K562 (cell line): Measurements from ENCODE around the gene NOL4L.

Source experiments
- CTCF ChIP-seq, 3 experiments: IDR thresholded peaks in 2 of 3; conservative IDR thresholded peaks in 1 of 3; 2 replicates each; pipeline ENCODE4 v1.5.1; 2011 to 2012; ENCODE audit warnings: low read length in 3 of 3, mild to moderate bottlenecking in 3 of 3, control low read depth in 2 of 3, improper control_type of control experiment in 1 of 3, inconsistent platforms in 1 of 3, low read depth in 1 of 3, mixed read lengths in 1 of 3, moderate library complexity in 1 of 3; ENCODE audit not compliant: insufficient read depth in 2 of 3
- EZH2 ChIP-seq: IDR thresholded peaks from 2 replicates; pipeline ENCODE4 v1.6.1; 2012; ENCODE audit warnings: low read depth, mild to moderate bottlenecking, inconsistent platforms, low read length, borderline replicate concordance
- KLF1 ChIP-seq: fragments of 450-650 bp; IDR thresholded peaks from 2 replicates; pipeline ENCODE4 v1.6.1; 2016; ENCODE audit warnings: missing genetic modification characterization, missing compliant biosample characterization
- RAD21 ChIP-seq, 2 experiments: fragments of 250-450 bp in 1 of 2; fragments of 450-650 bp in 1 of 2; sonication (Bioruptor Pico) in 1 of 2; formaldehyde crosslinking in 1 of 2; IDR thresholded peaks in 1 of 2; conservative IDR thresholded peaks in 1 of 2; 2 replicates each; pipeline versions ENCODE4 v1.4.0 to v1.8.0; 2020 to 2022; ENCODE audit warnings: mild to moderate bottlenecking in 2 of 2, moderate library complexity in 1 of 2
- SREBF2 ChIP-seq: sonication (generic); formaldehyde crosslinking; IDR thresholded peaks from 2 replicates; pipeline ENCODE4 v1.4.0; 2020; ENCODE audit warnings: mild to moderate bottlenecking, missing genetic modification reagents
- ZNF639 ChIP-seq, 2 experiments: fragments of 200-800 bp in 1 of 2; sonication (Bioruptor generic) in 1 of 2; sonication (generic) in 1 of 2; formaldehyde crosslinking in 1 of 2; IDR thresholded peaks in 1 of 2; conservative IDR thresholded peaks in 1 of 2; 2 replicates each; pipeline versions ENCODE4 v1.5.0 to v1.6.1; 2016 to 2020; ENCODE audit warnings: missing compliant biosample characterization in 1 of 2, missing genetic modification characterization in 1 of 2, missing genetic modification reagents in 1 of 2

- TF ChIP-seq ZNF639 (CRISPR knock-in tag; conservative IDR thresholded peaks at IDR 0.05 in 1 of 2, IDR thresholded peaks at IDR 0.05 in 1 of 2) (no peak), CTCF (IDR thresholded peaks at IDR 0.05 in 2 of 3, conservative IDR thresholded peaks at IDR 0.05 in 1 of 3; ENCODE audit: insufficient read depth in 2 of 3, low read depth in 1 of 3, low read length in 3 of 3) (no peak), KLF1 (tag) (no peak), RAD21 (CRISPR knock-in tag; conservative IDR thresholded peaks at IDR 0.05 in 1 of 2, IDR thresholded peaks at IDR 0.05 in 1 of 2) (no peak), EZH2 (no peak), SREBF2 (CRISPR knock-in tag) (no peak)
Observed at GRCh38 chr20:32506721-32507120, 78.4 kb downstream of the NOL4L start.
